Stimulated activated naive CD8-positive, alpha-beta T cell treated with anti-CD3 and anti-CD28 coated beads, Interleukin-15, Interleukin-2, amounts not matched to agents 100 ng/mL and 50 ng/mL, for 24 hours (primary cell): ENCODE results near the gene JMJD6.
"Not testable (repeated sequence)": the region's sequence is repeated elsewhere in the genome, so short reads cannot be mapped to it uniquely, and the experiment has no call there.

Source experiments
- H3K27ac Mint-ChIP-seq: one replicate; pipeline ENCODE4 v1.8.0; 2021; ENCODE audit warnings: mild to moderate bottlenecking, mixed read lengths
- H3K27me3 Mint-ChIP-seq: one replicate; pipeline ENCODE4 v1.8.0; 2021; ENCODE audit warnings: mixed read lengths
- H3K36me3 Mint-ChIP-seq: one replicate; pipeline ENCODE4 v1.8.0; 2021; ENCODE audit warnings: low read depth, mixed read lengths
- H3K4me1 Mint-ChIP-seq: one replicate; pipeline ENCODE4 v1.8.0; 2021; ENCODE audit warnings: low read depth, mixed read lengths
- H3K4me3 Mint-ChIP-seq: one replicate; pipeline ENCODE4 v1.8.0; 2021; ENCODE audit warnings: mild to moderate bottlenecking, mixed read lengths
- H3K9me3 Mint-ChIP-seq: one replicate; pipeline ENCODE4 v1.8.0; 2021; ENCODE audit warnings: mixed read lengths

The JMJD6 gene

GRCh38 chr17:76700617-76701470 lies 25.6 kb downstream of the JMJD6 start:
- no peaks in the 10 kb centered on the region for H3K36me3 Mint-ChIP-seq
- H3K27ac Mint-ChIP-seq = no peak overlapping the region
- no peak overlapping the region for H3K4me3 Mint-ChIP-seq
- peaks cover 2% of the 10 kb centered on the region for H3K4me1 Mint-ChIP-seq
- no peaks in the 10 kb centered on the region for H3K9me3 Mint-ChIP-seq
- H3K27me3 Mint-ChIP-seq = no peaks in the 10 kb centered on the region

GRCh38 chr17:76700270-76700616 lies 26.2 kb downstream of the JMJD6 start:
- Mint-ChIP-seq H3K4me3 (no peak overlapping the region), H3K36me3 (no peaks in the 10 kb centered on the region), H3K27ac (no peak overlapping the region), H3K9me3 (no peaks in the 10 kb centered on the region), H3K4me1 (peaks cover 6% of the 10 kb centered on the region), H3K27me3 (no peaks in the 10 kb centered on the region)

- not testable (repeated sequence) for H3K27me3 Mint-ChIP-seq, H3K4me3 Mint-ChIP-seq, H3K36me3 Mint-ChIP-seq, H3K9me3 Mint-ChIP-seq, H3K27ac Mint-ChIP-seq, H3K4me1 Mint-ChIP-seq
These were observed 27.9 kb downstream of the JMJD6 start for GRCh38 chr17:76698466-76698977.

GRCh38 chr17:76697702-76698465 lies 28.5 kb downstream of the JMJD6 start:
- H3K9me3 Mint-ChIP-seq = no peaks in the 10 kb centered on the region
- no peak overlapping the region for H3K27ac Mint-ChIP-seq
- no peak overlapping the region for H3K4me3 Mint-ChIP-seq
- no peaks in the 10 kb centered on the region for H3K36me3 Mint-ChIP-seq
- no peaks in the 10 kb centered on the region for H3K27me3 Mint-ChIP-seq
- peaks cover 6% of the 10 kb centered on the region for H3K4me1 Mint-ChIP-seq

GRCh38 chr17:76696763-76697701 lies 29.4 kb downstream of the JMJD6 start:
- Mint-ChIP-seq H3K27ac (no peak overlapping the region), H3K36me3 (no peaks in the 10 kb centered on the region), H3K4me3 (no peak overlapping the region), H3K27me3 (no peaks in the 10 kb centered on the region), H3K9me3 (no peaks in the 10 kb centered on the region), H3K4me1 (peaks cover 6% of the 10 kb centered on the region)

- H3K36me3 Mint-ChIP-seq = no peaks in the 10 kb centered on the region
- H3K27ac Mint-ChIP-seq = no peak overlapping the region
- no peaks in the 10 kb centered on the region for H3K27me3 Mint-ChIP-seq
- no peaks in the 10 kb centered on the region for H3K9me3 Mint-ChIP-seq
- peaks cover 6% of the 10 kb centered on the region for H3K4me1 Mint-ChIP-seq
- no peak overlapping the region for H3K4me3 Mint-ChIP-seq
These were observed 31.2 kb downstream of the JMJD6 start for GRCh38 chr17:76695059-76695831.

- no peak overlapping the region for H3K4me3 Mint-ChIP-seq
These were observed 34.8 kb downstream of the JMJD6 start for GRCh38 chr17:76691379-76692191.

GRCh38 chr17:76690596-76691280 lies 35.7 kb downstream of the JMJD6 start:
- Mint-ChIP-seq H3K9me3 (no peaks in the 10 kb centered on the region), H3K36me3 (no peaks in the 10 kb centered on the region), H3K27ac (no peak overlapping the region), H3K4me3 (no peak overlapping the region), H3K27me3 (no peaks in the 10 kb centered on the region), H3K4me1 (peaks cover 4% of the 10 kb centered on the region)

More at GRCh38 chr17:76691379-76692191, 34.8 kb downstream of the JMJD6 start:
- H3K9me3 Mint-ChIP-seq = no peaks in the 10 kb centered on the region
- H3K36me3 Mint-ChIP-seq = no peaks in the 10 kb centered on the region
- no peak overlapping the region for H3K27ac Mint-ChIP-seq
- no peaks in the 10 kb centered on the region for H3K27me3 Mint-ChIP-seq
- peaks cover 6% of the 10 kb centered on the region for H3K4me1 Mint-ChIP-seq

- no peaks in the 10 kb centered on the region for H3K9me3 Mint-ChIP-seq
- no peaks in the 10 kb centered on the region for H3K36me3 Mint-ChIP-seq
These were observed 36.5 kb downstream of the JMJD6 start for GRCh38 chr17:76689859-76690258.

GRCh38 chr17:76688165-76688622 lies 38.2 kb downstream of the JMJD6 start:
- Mint-ChIP-seq H3K4me1 (no peaks in the 10 kb centered on the region), H3K9me3 (no peaks in the 10 kb centered on the region), H3K4me3 (no peak overlapping the region), H3K27ac (no peak overlapping the region), H3K27me3 (no peaks in the 10 kb centered on the region), H3K36me3 (no peaks in the 10 kb centered on the region)

More at GRCh38 chr17:76689859-76690258, 36.5 kb downstream of the JMJD6 start:
- no peaks in the 10 kb centered on the region for H3K4me1 Mint-ChIP-seq
- H3K27ac Mint-ChIP-seq = no peak overlapping the region
- H3K4me3 Mint-ChIP-seq = no peak overlapping the region
- H3K27me3 Mint-ChIP-seq = no peaks in the 10 kb centered on the region

- H3K4me3 Mint-ChIP-seq = no peak overlapping the region
- H3K4me1 Mint-ChIP-seq = no peaks in the 10 kb centered on the region
- H3K27ac Mint-ChIP-seq = no peak overlapping the region
- H3K36me3 Mint-ChIP-seq = no peaks in the 10 kb centered on the region
- no peaks in the 10 kb centered on the region for H3K27me3 Mint-ChIP-seq
- no peaks in the 10 kb centered on the region for H3K9me3 Mint-ChIP-seq
These were observed 38.9 kb downstream of the JMJD6 start for GRCh38 chr17:76687298-76688164.
